NCI-H460 (cell line): ENCODE results near the gene SIK3. TPM values are rescaled to one million over a fixed set of nuclear protein-coding genes. Genes with fewer than 3 reads are reported as not detected.
A peak's percentile ranks its signal among the peaks of the same experiment; 100 is the strongest.

Source experiments
- DNase-seq: peaks from one replicate; pipeline ENCODE4 v3.0.0-alpha.2; 2016; ENCODE audit warnings: low read depth; ENCODE audit errors: extremely low read depth
- total RNA-seq: library from RNA; depleted of rRNA; stranded (reverse); fragments of >200 nt; shearing (Covaris generic); gene quantifications from 2 replicates; pipeline ENCODE4 v1.2.3, GENCODE V29; 2014

The SIK3 gene
- total RNA-seq, 1 experiment from 2014 or later = 7.0 TPM

GRCh38 chr11:116879800-116880625, 218.2 kb downstream of the SIK3 start:
- DNase-seq = peak; percentile 50

- DNase-seq = no peak
Measured at GRCh38 chr11:116876656-116877055, 221.6 kb downstream of the SIK3 start.

- no peak for DNase-seq
Measured at GRCh38 chr11:116875194-116875593, 223.0 kb downstream of the SIK3 start.

- DNase-seq = no peak
Measured at GRCh38 chr11:116874251-116874650, 224.0 kb downstream of the SIK3 start.

DNA sequence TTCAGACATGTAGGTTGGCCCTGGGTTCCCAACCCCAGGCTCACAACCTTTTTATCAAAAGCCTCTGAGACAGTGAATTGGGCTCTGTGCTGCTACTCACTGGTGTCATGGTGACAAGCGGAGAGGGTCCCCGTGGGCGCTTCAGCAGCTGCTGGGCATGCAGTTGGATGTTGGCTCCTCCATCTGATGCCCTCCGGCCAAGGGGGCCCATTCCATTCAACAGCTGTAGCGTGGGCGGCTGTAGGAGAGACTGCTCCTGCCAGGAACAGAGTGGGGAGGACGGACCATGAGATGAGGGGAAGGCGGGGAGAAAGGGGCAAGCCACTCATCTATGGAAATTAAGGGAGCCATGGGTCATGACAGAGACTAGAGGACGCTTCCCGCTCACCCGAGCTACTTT, 224.8 kb downstream of the SIK3 start:
- DNase-seq = no peak

DNA sequence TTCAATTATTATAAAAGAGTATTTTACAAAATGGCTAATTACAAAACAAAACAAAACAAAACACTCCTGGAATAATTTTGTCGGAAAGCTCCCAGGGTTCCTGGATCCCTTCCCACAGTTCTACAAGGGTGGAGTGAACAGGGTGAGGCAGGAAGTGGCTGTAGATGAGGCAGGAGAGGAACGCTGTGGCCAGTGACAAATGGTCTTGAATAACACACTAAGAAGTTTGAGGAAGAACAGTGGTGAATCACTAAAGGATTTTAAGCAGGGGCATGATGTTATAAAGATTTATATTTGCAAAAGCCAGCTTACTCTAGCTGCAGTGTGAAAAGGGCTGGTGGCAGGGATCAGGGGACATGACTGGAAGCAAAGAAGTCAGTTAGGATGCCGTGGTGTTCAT, 227.0 kb downstream of the SIK3 start:
- no peak for DNase-seq

GRCh38 chr11:116870054-116870453, 228.2 kb downstream of the SIK3 start:
- no peak for DNase-seq

GRCh38 chr11:116869610-116870009, 228.6 kb downstream of the SIK3 start:
- no peak for DNase-seq

GRCh38 chr11:116868066-116868465, 230.2 kb downstream of the SIK3 start:
- DNase-seq = no peak

GRCh38 chr11:116867619-116868018, 230.6 kb downstream of the SIK3 start:
- no peak for DNase-seq

- DNase-seq = no peak
Measured at GRCh38 chr11:116866804-116867455, 231.3 kb downstream of the SIK3 start.

GRCh38 chr11:116865696-116866095, 232.5 kb downstream of the SIK3 start:
- DNase-seq = no peak

- DNase-seq = no peak
Measured at GRCh38 chr11:116864531-116864930, 233.7 kb downstream of the SIK3 start.

GRCh38 chr11:116862951-116863350, 235.3 kb downstream of the SIK3 start:
- DNase-seq = no peak

DNA sequence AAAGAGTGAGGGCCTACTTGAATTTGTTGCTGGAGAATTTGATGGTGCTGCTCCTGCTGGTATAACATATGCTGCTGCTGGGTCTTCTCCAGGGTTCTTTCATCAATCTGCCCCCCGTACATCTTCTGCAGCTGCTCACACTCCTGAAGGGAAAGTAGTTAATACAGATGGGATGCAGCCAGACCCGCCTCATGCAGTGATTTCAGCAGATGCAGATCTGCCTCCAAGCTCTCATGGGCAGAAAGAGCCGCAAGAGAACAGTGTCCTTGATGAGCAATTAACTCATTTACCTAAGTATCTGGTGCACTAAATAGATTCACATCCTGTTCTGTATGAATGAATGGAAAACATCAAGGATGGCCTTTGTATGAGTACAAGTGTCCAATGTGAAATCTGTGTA, 236.0 kb downstream of the SIK3 start:
- DNase-seq = no peak

DNA sequence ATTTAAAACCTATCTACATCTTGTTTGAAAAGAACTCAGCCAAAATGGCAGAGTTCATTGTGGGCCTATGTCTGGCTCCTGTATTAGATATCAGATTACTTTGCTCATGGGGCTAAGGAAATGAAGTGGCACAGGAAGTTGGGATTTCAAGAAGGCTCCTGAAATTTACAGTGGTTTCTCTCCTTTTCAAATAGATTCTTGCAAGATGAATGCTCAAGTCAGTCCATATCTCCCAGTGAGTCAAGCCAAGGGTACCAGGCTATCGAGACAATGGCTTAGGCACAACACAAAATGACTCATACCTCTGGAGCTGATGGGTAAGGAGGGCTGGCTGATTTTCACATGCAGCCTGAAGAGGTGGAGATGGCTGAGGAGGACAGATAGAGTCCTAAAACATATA, 236.7 kb downstream of the SIK3 start:
- no peak for DNase-seq

- no peak for DNase-seq
Measured at GRCh38 chr11:116860303-116860702, 237.9 kb downstream of the SIK3 start.

- no peak for DNase-seq
Measured at GRCh38 chr11:116859175-116859574, 239.1 kb downstream of the SIK3 start.

DNA sequence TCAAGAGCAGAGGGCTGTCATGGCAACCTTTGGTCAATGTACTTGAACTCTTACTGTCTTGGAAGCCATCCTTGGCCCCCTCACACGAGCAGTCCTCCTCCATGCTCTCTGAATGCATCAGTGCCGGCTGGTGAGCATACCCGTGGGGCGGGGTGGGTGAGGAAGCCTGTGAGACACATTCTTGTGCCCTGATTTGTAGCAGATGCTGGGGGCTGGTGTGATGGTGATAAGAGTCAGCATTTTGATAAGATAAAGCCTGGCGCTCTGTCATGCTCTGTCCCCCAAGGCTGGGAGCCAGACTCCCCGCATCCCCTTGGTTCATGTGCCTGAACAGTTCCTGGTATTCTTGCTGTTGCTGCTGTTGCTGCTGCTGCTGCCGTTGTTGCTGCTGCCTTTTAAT, 240.3 kb downstream of the SIK3 start:
- no peak for DNase-seq

GRCh38 chr11:116857316-116857715, 240.9 kb downstream of the SIK3 start:
- no peak for DNase-seq

DNA sequence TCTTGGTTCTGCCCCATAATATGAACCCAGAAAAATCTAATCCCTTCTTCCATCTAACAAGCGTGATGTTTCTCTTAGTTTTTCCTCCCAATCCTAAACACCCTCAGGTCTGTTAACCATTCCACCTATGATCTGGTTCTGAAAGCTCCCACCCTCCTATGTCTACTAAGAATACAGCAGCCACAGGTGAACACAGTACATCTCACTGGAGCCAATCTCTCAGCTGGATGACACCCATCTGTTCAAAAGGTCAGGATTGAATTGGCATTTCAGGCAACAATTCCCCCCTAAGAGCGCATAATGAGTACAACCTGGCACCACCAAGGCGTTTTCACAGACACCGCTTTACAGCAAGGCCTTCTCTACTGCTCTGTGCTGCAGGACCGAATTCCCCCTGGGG, 241.8 kb downstream of the SIK3 start:
- DNase-seq = no peak

DNA sequence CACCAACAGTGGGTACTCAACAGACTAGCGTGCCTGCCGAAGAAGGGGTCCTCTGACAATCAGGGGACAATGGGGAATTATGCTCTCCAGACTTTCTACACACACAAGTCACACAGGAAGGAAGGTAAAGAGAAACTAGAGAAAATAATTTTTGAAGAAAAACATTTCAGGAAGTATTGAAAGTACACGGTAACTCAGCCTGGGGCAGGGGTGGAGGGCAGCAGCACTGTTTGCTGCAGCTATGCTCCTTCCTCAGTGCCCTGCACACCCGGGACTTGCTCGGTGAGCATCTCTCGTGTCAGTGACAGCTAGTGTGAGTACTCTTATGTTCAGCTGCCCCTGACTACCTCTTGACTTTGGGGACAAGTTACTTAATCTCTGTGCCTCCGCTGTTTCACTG, 242.8 kb downstream of the SIK3 start:
- DNase-seq = no peak
